NB4 (cell line): ENCODE results near the gene C17orf100.

Experiments used
- CTCF ChIP-seq: IDR thresholded peaks from one replicate; pipeline ENCODE4 v1.5.1; 2012; ENCODE audit warnings: low read depth, low read length
- POLR2A ChIP-seq: IDR thresholded peaks from 2 replicates; pipeline ENCODE4 v1.6.1; 2011; ENCODE audit warnings: mild to moderate bottlenecking; ENCODE audit not compliant: insufficient read length; ENCODE audit errors: extremely low read depth
- TF ChIP-seq, protein P1 (sequence below): IDR thresholded peaks from 2 replicates; pipeline ENCODE4 v1.6.1; 2011; ENCODE audit warnings: low read depth, low read length

DNA sequence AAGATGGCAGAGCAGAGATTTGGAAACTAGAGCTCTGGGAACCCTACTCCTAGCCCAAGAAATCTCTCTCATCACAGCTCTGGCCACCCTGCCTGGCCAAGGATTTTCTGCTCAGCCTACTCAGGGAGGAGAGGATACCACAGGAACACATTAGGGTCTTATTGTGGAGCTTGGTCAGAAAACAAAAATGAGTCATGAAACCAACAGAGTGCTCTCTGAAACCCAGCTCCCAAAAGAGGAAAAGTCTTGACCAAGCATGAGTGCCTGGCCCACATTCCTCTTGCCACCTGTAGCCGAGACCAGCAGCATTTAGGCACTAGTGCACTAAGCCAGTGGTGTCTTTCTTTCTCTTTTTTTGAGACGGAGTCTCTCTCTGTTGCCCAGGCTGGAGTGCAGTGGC lies 43.5 kb downstream of the C17orf100 start:
- TF ChIP-seq CTCF: no peak
- TF ChIP-seq, protein P1, sequence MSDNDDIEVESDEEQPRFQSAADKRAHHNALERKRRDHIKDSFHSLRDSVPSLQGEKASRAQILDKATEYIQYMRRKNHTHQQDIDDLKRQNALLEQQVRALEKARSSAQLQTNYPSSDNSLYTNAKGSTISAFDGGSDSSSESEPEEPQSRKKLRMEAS: no peak
- no peak for TF ChIP-seq POLR2A
